Mesenchymal stem cell (in vitro differentiated cells and primary cell): Measurements from ENCODE around the gene HOXC5.

ENCODE experiments used
- DNase-seq: peaks from one replicate; pipeline ENCODE4 v3.0.0-alpha.2; 2013
- H2AFZ ChIP-seq: one replicate; pipeline ENCODE4 v1.6.1; 2013; ENCODE audit warnings: low read depth, mild to moderate bottlenecking, control low read depth, inconsistent platforms, low read length, moderate library complexity
- H2AK5ac ChIP-seq: 2 replicates; pipeline ENCODE4 v1.6.1; 2013; ENCODE audit warnings: low read length, moderate library complexity, mild to moderate bottlenecking, inconsistent platforms; ENCODE audit not compliant: severe bottlenecking
- H2BK120ac ChIP-seq: one replicate; pipeline ENCODE4 v1.6.1; 2013; ENCODE audit warnings: low read depth, mild to moderate bottlenecking, inconsistent platforms, low read length, moderate library complexity
- H2BK12ac ChIP-seq, 2 experiments: one replicate each; pipeline ENCODE4 v1.6.1; 2013; ENCODE audit warnings: inconsistent platforms in 2 of 2, low read length in 2 of 2, mild to moderate bottlenecking in 2 of 2, moderate library complexity in 2 of 2, control low read depth in 1 of 2
- H2BK15ac ChIP-seq: one replicate; pipeline ENCODE4 v1.6.1; 2013; ENCODE audit warnings: mild to moderate bottlenecking, low read depth, inconsistent platforms; ENCODE audit not compliant: poor library complexity, severe bottlenecking
- H2BK5ac ChIP-seq: 2 replicates; pipeline ENCODE4 v1.6.1; 2013; ENCODE audit warnings: low read depth, mild to moderate bottlenecking, low read length, control low read depth, inconsistent platforms; ENCODE audit not compliant: poor library complexity, severe bottlenecking
- H3K14ac ChIP-seq, 2 experiments: one replicate each; pipeline ENCODE4 v1.6.1; 2013; ENCODE audit warnings: inconsistent platforms in 2 of 2, low read length in 2 of 2, control low read depth in 1 of 2, mild to moderate bottlenecking in 1 of 2, moderate library complexity in 1 of 2
- H3K18ac ChIP-seq, 2 experiments: one replicate each; pipeline ENCODE4 v1.6.1; 2013; ENCODE audit warnings: inconsistent platforms in 2 of 2, low read length in 2 of 2, control low read depth in 1 of 2, low read depth in 1 of 2, mild to moderate bottlenecking in 1 of 2
- H3K23ac ChIP-seq, 2 experiments: one replicate each; pipeline ENCODE4 v1.6.1; 2013; ENCODE audit warnings: inconsistent platforms in 2 of 2, low read length in 2 of 2, mild to moderate bottlenecking in 2 of 2, moderate library complexity in 2 of 2, control low read depth in 1 of 2
- H3K27ac ChIP-seq: 2 replicates; pipeline ENCODE4 v1.5.1; 2013; ENCODE audit warnings: mild to moderate bottlenecking, moderate library complexity, low read length, control low read depth, inconsistent platforms; ENCODE audit not compliant: poor library complexity, severe bottlenecking
- H3K27me3 ChIP-seq, 2 experiments: 2 replicates each; pipeline versions ENCODE4 v1.6.1 to v1.7.0; 2013; ENCODE audit warnings: low read length in 2 of 2, mild to moderate bottlenecking in 2 of 2, moderate library complexity in 2 of 2, control low read depth in 1 of 2, inconsistent platforms in 1 of 2; ENCODE audit not compliant: control insufficient read depth in 1 of 2, insufficient read depth in 1 of 2
- H3K36me3 ChIP-seq, 2 experiments: 2 replicates each; pipeline versions ENCODE4 v1.6.1 to v1.7.0; 2013; ENCODE audit warnings: low read length in 2 of 2, control low read depth in 1 of 2, inconsistent platforms in 1 of 2, low read depth in 1 of 2, mild to moderate bottlenecking in 1 of 2; ENCODE audit not compliant: insufficient read depth in 2 of 2, control insufficient read depth in 1 of 2
- H3K4ac ChIP-seq, 2 experiments: one replicate each; pipeline ENCODE4 v1.6.1; 2013; ENCODE audit warnings: inconsistent platforms in 2 of 2, low read length in 2 of 2, mild to moderate bottlenecking in 2 of 2, moderate library complexity in 2 of 2, control low read depth in 1 of 2, low read depth in 1 of 2
- H3K4me1 ChIP-seq: 2 replicates; pipeline ENCODE4 v1.6.1; 2013; ENCODE audit warnings: low read depth, low read length, control low read depth; ENCODE audit not compliant: control insufficient read depth, insufficient read depth
- H3K4me2 ChIP-seq: 2 replicates; pipeline ENCODE4 v1.6.1; 2013; ENCODE audit warnings: low read length, mild to moderate bottlenecking, inconsistent platforms; ENCODE audit not compliant: poor library complexity, severe bottlenecking
- H3K4me3 ChIP-seq, 2 experiments: 2 replicates each; pipeline versions ENCODE4 v1.5.1 to v1.7.0; 2013; ENCODE audit warnings: low read length in 2 of 2, mild to moderate bottlenecking in 2 of 2, control low read depth in 1 of 2, low read depth in 1 of 2; ENCODE audit not compliant: insufficient read depth in 1 of 2
- H3K79me1 ChIP-seq: replicated peaks from 2 replicates; pipeline ENCODE4 v1.6.1; 2013; ENCODE audit warnings: mild to moderate bottlenecking, control low read depth, low read length, inconsistent platforms; ENCODE audit not compliant: poor library complexity, severe bottlenecking
- H3K9ac ChIP-seq: 2 replicates; pipeline ENCODE4 v1.7.0; 2013; ENCODE audit warnings: mild to moderate bottlenecking, low read length, moderate library complexity
- H3K9me3 ChIP-seq: 2 replicates; pipeline ENCODE4 v1.7.0; 2013; ENCODE audit warnings: mild to moderate bottlenecking, low read length; ENCODE audit not compliant: control insufficient read depth
- H4K8ac ChIP-seq: one replicate; pipeline ENCODE4 v1.6.1; 2013; ENCODE audit warnings: inconsistent platforms, mild to moderate bottlenecking, low read length, moderate library complexity
- H4K91ac ChIP-seq: one replicate; pipeline ENCODE4 v1.6.1; 2013; ENCODE audit warnings: mild to moderate bottlenecking, low read length, inconsistent platforms
- WGBS: methylation state at CpG from one replicate; pipeline ENCODE4 v1.1.7; 2013; ENCODE audit warnings: mixed read lengths; 5-methylcytosine and 5-hydroxymethylcytosine counted together

Gene HOXC5

GRCh38 chr12:54038284-54038870, 5.5 kb downstream of the HOXC5 start:
- H3K9me3 ChIP-seq = no peaks in the 10 kb centered on the region
- H3K23ac ChIP-seq = no peak overlapping the region
- peaks cover 0 to 7% of the 10 kb centered on the region in 2 experiments for H3K27me3 ChIP-seq
- H2AFZ ChIP-seq = no peak overlapping the region
- DNase-seq = no peak
- H2BK120ac ChIP-seq = no peak overlapping the region
- no peak overlapping the region for H4K8ac ChIP-seq
- no peak overlapping the region for H3K4me2 ChIP-seq
- H3K79me1 ChIP-seq = peaks cover 43% of the 10 kb centered on the region
- no peak overlapping the region for H3K18ac ChIP-seq
- H2AK5ac ChIP-seq = no peak overlapping the region
- no peak overlapping the region for H3K4ac ChIP-seq
- peaks cover 0 to 12% of the 10 kb centered on the region in 2 experiments for H3K36me3 ChIP-seq
- H2BK12ac ChIP-seq = no peak overlapping the region
- WGBS = 63% methylated on average over 5 of the region's 5 CpGs
- H2BK5ac ChIP-seq = no peak overlapping the region
- H2BK15ac ChIP-seq = no peak overlapping the region
- peak overlapping the region; percentile 59 for H3K9ac ChIP-seq
- peak overlapping the region in 1 of 2 experiments; percentile 70 for H3K4me3 ChIP-seq
- no peak overlapping the region for H4K91ac ChIP-seq
- H3K27ac ChIP-seq = no peak overlapping the region
- no peak overlapping the region for H3K14ac ChIP-seq
- H3K4me1 ChIP-seq = peaks cover 33% of the 10 kb centered on the region

- no peak overlapping the region for H3K27ac ChIP-seq
- H3K4me3 ChIP-seq = peak overlapping the region in 1 of 2 experiments; percentile 70
- 65% methylated on average over 9 of the region's 9 CpGs for WGBS
- no peak overlapping the region for H2BK12ac ChIP-seq
- H3K4me1 ChIP-seq = peaks cover 32% of the 10 kb centered on the region
- H3K18ac ChIP-seq = no peak overlapping the region
- no peaks in the 10 kb centered on the region for H3K9me3 ChIP-seq
- no peak overlapping the region for H3K4me2 ChIP-seq
- H4K8ac ChIP-seq = no peak overlapping the region
- H3K36me3 ChIP-seq = peaks cover 0 to 12% of the 10 kb centered on the region in 2 experiments
- no peak overlapping the region for H2AFZ ChIP-seq
- no peak overlapping the region for H2AK5ac ChIP-seq
- peaks cover 47% of the 10 kb centered on the region for H3K79me1 ChIP-seq
- no peak overlapping the region for H3K23ac ChIP-seq
- H4K91ac ChIP-seq = no peak overlapping the region
- H3K9ac ChIP-seq = peak overlapping the region; percentile 59
- no peak overlapping the region for H3K14ac ChIP-seq
- DNase-seq = no peak
- no peak overlapping the region for H2BK120ac ChIP-seq
- no peak overlapping the region for H3K4ac ChIP-seq
- H2BK5ac ChIP-seq = no peak overlapping the region
- no peak overlapping the region for H2BK15ac ChIP-seq
- H3K27me3 ChIP-seq = peaks cover 0 to 7% of the 10 kb centered on the region in 2 experiments
These were observed 6.1 kb downstream of the HOXC5 start for GRCh38 chr12:54038871-54039414.

GRCh38 chr12:54039417-54040147, 6.7 kb downstream of the HOXC5 start:
- Histone ChIP-seq H2AFZ (no peak overlapping the region), H3K14ac (no peak overlapping the region), H2BK12ac (no peak overlapping the region), H3K9me3 (no peaks in the 10 kb centered on the region), H3K4ac (no peak overlapping the region), H3K27me3 (peaks cover 0 to 9% of the 10 kb centered on the region in 2 experiments), H3K4me1 (peaks cover 27% of the 10 kb centered on the region), H4K8ac (no peak overlapping the region), H3K4me3 (peak overlapping the region in 1 of 2 experiments; percentile 70), H3K27ac (no peak overlapping the region), H2AK5ac (no peak overlapping the region), H3K79me1 (peaks cover 49% of the 10 kb centered on the region), H2BK5ac (no peak overlapping the region), H3K36me3 (peaks cover 0 to 10% of the 10 kb centered on the region in 2 experiments), H4K91ac (no peak overlapping the region), H2BK120ac (no peak overlapping the region), H2BK15ac (no peak overlapping the region), H3K9ac (peak overlapping the region; percentile 59), H3K4me2 (no peak overlapping the region), H3K23ac (no peak overlapping the region), H3K18ac (no peak overlapping the region)
- DNase-seq = no peak
- WGBS = 42% methylated on average over 16 of the region's 16 CpGs

- peaks cover 49% of the 10 kb centered on the region for H3K79me1 ChIP-seq
- H3K4ac ChIP-seq = no peak overlapping the region
- H2BK5ac ChIP-seq = no peak overlapping the region
- no peak overlapping the region for H2BK120ac ChIP-seq
- no peak overlapping the region for H3K14ac ChIP-seq
- H3K9ac ChIP-seq = peak overlapping the region; percentile 59
- H3K27ac ChIP-seq = no peak overlapping the region
- peaks cover 0 to 14% of the 10 kb centered on the region in 2 experiments for H3K27me3 ChIP-seq
- H3K4me2 ChIP-seq = no peak overlapping the region
- no peak overlapping the region for H3K18ac ChIP-seq
- no peak overlapping the region for H4K91ac ChIP-seq
- H2BK12ac ChIP-seq = no peak overlapping the region
- H3K36me3 ChIP-seq = peaks cover 0 to 5% of the 10 kb centered on the region in 2 experiments
- H2AK5ac ChIP-seq = no peak overlapping the region
- H3K4me3 ChIP-seq = peak overlapping the region in 1 of 2 experiments; percentile 70
- WGBS = 83% methylated on average over 4 of the region's 4 CpGs
- DNase-seq = no peak
- H3K4me1 ChIP-seq = peaks cover 22% of the 10 kb centered on the region
- H2BK15ac ChIP-seq = no peak overlapping the region
- no peaks in the 10 kb centered on the region for H3K9me3 ChIP-seq
- H3K23ac ChIP-seq = no peak overlapping the region
- H4K8ac ChIP-seq = no peak overlapping the region
- H2AFZ ChIP-seq = no peak overlapping the region
These were observed 7.3 kb downstream of the HOXC5 start for GRCh38 chr12:54040148-54040494.
